GM12878 (cell line): Measurements from ENCODE around the gene NOP53.

Experiments
- CBX5 ChIP-seq: sonication (generic); IDR thresholded peaks from 2 replicates; pipeline ENCODE4 v1.6.1; 2016; ENCODE audit warnings: low read depth, moderate library complexity, mild to moderate bottlenecking, inconsistent platforms
- CTCF ChIP-seq, 3 experiments: IDR thresholded peaks in 2 of 3; conservative IDR thresholded peaks in 1 of 3; 2 replicates each; pipeline ENCODE4 v1.5.1; 2011; ENCODE audit warnings: low read depth in 3 of 3, low read length in 3 of 3, mild to moderate bottlenecking in 3 of 3, control low read depth in 2 of 3, moderate library complexity in 2 of 3, inconsistent platforms in 1 of 3, mixed read lengths in 1 of 3; ENCODE audit not compliant: control insufficient read depth in 2 of 3, insufficient read depth in 1 of 3; ENCODE audit errors: extremely low read depth in 1 of 3
- EZH2 ChIP-seq: IDR thresholded peaks from 2 replicates; pipeline ENCODE4 v1.6.1; 2012; ENCODE audit warnings: low read depth, mild to moderate bottlenecking, control low read depth, inconsistent platforms, low read length, borderline replicate concordance; ENCODE audit not compliant: control insufficient read depth
- POLR2A ChIP-seq: IDR thresholded peaks from 2 replicates; pipeline ENCODE4 v1.6.1; 2011; ENCODE audit warnings: low read depth, mild to moderate bottlenecking, low read length
- SIN3A ChIP-seq: IDR thresholded peaks from 2 replicates; pipeline ENCODE4 v1.6.1; 2012; ENCODE audit warnings: low read depth, low read length, improper control_type of control experiment
- SRF ChIP-seq, 2 experiments: IDR thresholded peaks; 2 replicates each; pipeline ENCODE4 v1.6.1; 2011; ENCODE audit warnings: low read depth in 2 of 2, low read length in 2 of 2, mild to moderate bottlenecking in 1 of 2, moderate library complexity in 1 of 2
- TF ChIP-seq, protein P1 (sequence below): fragments of 450-650 bp; conservative IDR thresholded peaks from 2 replicates; pipeline ENCODE4 v1.6.1; 2017; ENCODE audit warnings: mild to moderate bottlenecking, moderate library complexity

- TF ChIP-seq CTCF (IDR thresholded peaks at IDR 0.05 in 2 of 3, conservative IDR thresholded peaks at IDR 0.05 in 1 of 3; ENCODE audit: control insufficient read depth in 2 of 3, extremely low read depth in 1 of 3, insufficient read depth in 1 of 3, low read depth in 3 of 3, low read length in 3 of 3) (no peak), EZH2 (no peak), SRF (IDR thresholded peaks at IDR 0.05; ENCODE audit: low read depth in 2 of 2, low read length in 2 of 2) (no peak), CBX5 (no peak), SIN3A (no peak), POLR2A (peak; percentile 23; the same call in 1 of the 2 replicates)
- TF ChIP-seq, protein P1, sequence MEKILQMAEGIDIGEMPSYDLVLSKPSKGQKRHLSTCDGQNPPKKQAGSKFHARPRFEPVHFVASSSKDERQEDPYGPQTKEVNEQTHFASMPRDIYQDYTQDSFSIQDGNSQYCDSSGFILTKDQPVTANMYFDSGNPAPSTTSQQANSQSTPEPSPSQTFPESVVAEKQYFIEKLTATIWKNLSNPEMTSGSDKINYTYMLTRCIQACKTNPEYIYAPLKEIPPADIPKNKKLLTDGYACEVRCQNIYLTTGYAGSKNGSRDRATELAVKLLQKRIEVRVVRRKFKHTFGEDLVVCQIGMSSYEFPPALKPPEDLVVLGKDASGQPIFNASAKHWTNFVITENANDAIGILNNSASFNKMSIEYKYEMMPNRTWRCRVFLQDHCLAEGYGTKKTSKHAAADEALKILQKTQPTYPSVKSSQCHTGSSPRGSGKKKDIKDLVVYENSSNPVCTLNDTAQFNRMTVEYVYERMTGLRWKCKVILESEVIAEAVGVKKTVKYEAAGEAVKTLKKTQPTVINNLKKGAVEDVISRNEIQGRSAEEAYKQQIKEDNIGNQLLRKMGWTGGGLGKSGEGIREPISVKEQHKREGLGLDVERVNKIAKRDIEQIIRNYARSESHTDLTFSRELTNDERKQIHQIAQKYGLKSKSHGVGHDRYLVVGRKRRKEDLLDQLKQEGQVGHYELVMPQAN: no peak
Measured at GRCh38 chr19:47762615-47763308, 17.4 kb downstream of the NOP53 start.
